HEK293T (cell line): Measurements from ENCODE around the gene ACTG2.

Experiments
- CTCF ChIA-PET: fragments of 350-600 bp; formaldehyde crosslinking; extraction: SDS; loops from one replicate; lab custom pipeline; 2021; ENCODE audit warnings: antibody characterized with exemption, inconsistent platforms; lab: Yijun Ruan, JAX
- POLR2A ChIA-PET: fragments of 350-600 bp; formaldehyde crosslinking; extraction: SDS; loops from one replicate; lab custom pipeline; 2020; ENCODE audit warnings: antibody characterized with exemption, inconsistent platforms; lab: Yijun Ruan, JAX
- DNase-seq: peaks from one replicate; pipeline ENCODE4 v3.0.0; 2012; ENCODE audit warnings: mixed read lengths; ENCODE audit errors: extremely low spot score
- ARNT ChIP-seq: fragments of 450-650 bp; IDR thresholded peaks from 2 replicates; pipeline ENCODE4 v1.6.1; 2017; ENCODE audit warnings: mild to moderate bottlenecking
- BHLHE40 ChIP-seq: fragments of 450-650 bp; IDR thresholded peaks from 2 replicates; pipeline ENCODE4 v1.6.1; 2016; ENCODE audit warnings: mild to moderate bottlenecking, moderate library complexity, borderline replicate concordance
- CTBP1 ChIP-seq: fragments of 450-650 bp; IDR thresholded peaks from 2 replicates; pipeline ENCODE4 v1.6.1; 2016; ENCODE audit warnings: borderline replicate concordance
- ELF4 ChIP-seq: fragments of 450-650 bp; IDR thresholded peaks from 2 replicates; pipeline ENCODE4 v1.6.1; 2017; ENCODE audit warnings: antibody characterized with exemption
- FOXA1 ChIP-seq: fragments of 450-650 bp; IDR thresholded peaks from 2 replicates; pipeline ENCODE4 v1.6.1; 2016; ENCODE audit warnings: mild to moderate bottlenecking
- FOXK2 ChIP-seq: fragments of 450-650 bp; IDR thresholded peaks from 2 replicates; pipeline ENCODE4 v1.6.1; 2016; ENCODE audit warnings: mild to moderate bottlenecking
- FOXM1 ChIP-seq: fragments of 450-650 bp; IDR thresholded peaks from 2 replicates; pipeline ENCODE4 v1.6.1; 2017; ENCODE audit warnings: mild to moderate bottlenecking, borderline replicate concordance
- HDGF ChIP-seq: fragments of 450-650 bp; IDR thresholded peaks from 2 replicates; pipeline ENCODE4 v1.6.1; 2017; ENCODE audit warnings: antibody characterized with exemption, borderline replicate concordance
- L3MBTL2 ChIP-seq: fragments of 450-650 bp; conservative IDR thresholded peaks from 2 replicates; pipeline ENCODE4 v1.6.1; 2016; ENCODE audit warnings: mild to moderate bottlenecking
- LEF1 ChIP-seq: fragments of 450-650 bp; IDR thresholded peaks from 2 replicates; pipeline ENCODE4 v1.6.1; 2017; ENCODE audit warnings: mild to moderate bottlenecking, borderline replicate concordance
- NFRKB ChIP-seq: fragments of 450-650 bp; IDR thresholded peaks from 2 replicates; pipeline ENCODE4 v1.6.1; 2016; ENCODE audit warnings: mild to moderate bottlenecking, moderate library complexity
- SP1 ChIP-seq: fragments of 450-650 bp; IDR thresholded peaks from 2 replicates; pipeline ENCODE4 v1.6.1; 2017
- SUZ12 ChIP-seq: fragments of 450-650 bp; IDR thresholded peaks from 2 replicates; pipeline ENCODE4 v1.6.1; 2016; ENCODE audit warnings: mild to moderate bottlenecking
- TARDBP ChIP-seq: fragments of 450-650 bp; IDR thresholded peaks from 2 replicates; pipeline ENCODE4 v1.6.1; 2016
- ZNF384 ChIP-seq: fragments of 450-650 bp; IDR thresholded peaks from 2 replicates; pipeline ENCODE4 v1.6.1; 2016
- TF ChIP-seq, protein P1 (sequence below): fragments of 450-650 bp; IDR thresholded peaks from 2 replicates; pipeline ENCODE4 v1.6.1; 2016

ACTG2 gene

DNA sequence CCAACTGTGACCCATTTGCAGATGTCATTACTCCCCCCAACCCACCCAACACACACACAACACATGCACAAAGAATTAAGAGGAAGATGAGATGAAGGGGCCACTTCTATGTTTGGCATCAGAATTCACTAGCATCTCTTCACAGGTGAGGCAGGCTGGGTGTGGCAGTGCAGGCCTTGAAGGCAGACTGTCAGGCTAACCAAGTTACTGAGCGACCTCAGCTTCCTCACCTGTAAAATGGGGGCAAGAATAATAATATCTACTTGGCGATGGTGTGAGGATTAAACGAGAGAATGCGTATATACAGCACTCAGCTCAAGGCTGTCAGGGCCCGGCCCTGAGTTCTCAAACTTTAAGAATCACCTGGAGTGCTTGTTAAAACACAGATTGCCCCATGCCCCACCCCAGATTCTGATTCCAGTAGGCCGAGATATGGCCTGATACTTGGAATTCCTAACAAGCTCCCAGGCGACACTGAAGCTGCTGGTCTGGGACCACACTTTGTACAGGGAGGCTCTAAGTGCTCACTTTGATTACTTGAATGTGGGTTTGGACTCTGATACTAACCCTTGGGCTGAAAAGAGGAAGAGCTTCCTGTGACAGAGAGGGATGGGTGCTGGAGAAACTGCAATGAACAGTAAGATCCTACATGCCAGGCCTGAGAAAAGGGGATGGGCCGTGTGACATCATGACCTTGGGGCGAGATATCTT is 1.1 kb downstream of the ACTG2 start:
- ChIA-PET POLR2A (interaction anchor here (1.0 kb wide), 1 partner anchor 27 kb away, joined by 3 read pairs; no protein-coding TSS in a partner anchor), CTCF (no interaction called here)
- TF ChIP-seq ARNT (no peak), L3MBTL2 (no peak), SUZ12 (no peak)
- no peak for DNase-seq

DNA sequence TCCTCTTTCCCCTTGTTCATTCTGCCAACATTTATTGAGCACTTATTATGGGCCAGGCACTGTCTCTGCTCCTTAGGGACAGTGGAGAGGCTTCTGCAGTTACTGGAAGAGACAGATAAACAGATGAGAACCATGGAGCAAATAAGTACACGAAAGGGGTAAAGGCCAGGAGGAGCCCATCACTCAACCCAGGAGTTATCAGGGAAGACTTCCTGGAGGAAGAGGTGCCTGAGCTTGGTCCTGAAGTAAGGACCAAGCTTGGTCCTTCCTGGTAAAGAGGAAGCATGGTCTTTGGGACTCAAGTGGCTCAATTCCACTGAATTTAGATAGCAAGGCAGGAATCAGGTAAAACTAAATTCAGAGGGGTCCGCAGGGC is 1.7 kb downstream of the ACTG2 start:
- CTCF ChIA-PET: no interaction called here
- no peak for TF ChIP-seq ZNF384
- TF ChIP-seq, protein P1, sequence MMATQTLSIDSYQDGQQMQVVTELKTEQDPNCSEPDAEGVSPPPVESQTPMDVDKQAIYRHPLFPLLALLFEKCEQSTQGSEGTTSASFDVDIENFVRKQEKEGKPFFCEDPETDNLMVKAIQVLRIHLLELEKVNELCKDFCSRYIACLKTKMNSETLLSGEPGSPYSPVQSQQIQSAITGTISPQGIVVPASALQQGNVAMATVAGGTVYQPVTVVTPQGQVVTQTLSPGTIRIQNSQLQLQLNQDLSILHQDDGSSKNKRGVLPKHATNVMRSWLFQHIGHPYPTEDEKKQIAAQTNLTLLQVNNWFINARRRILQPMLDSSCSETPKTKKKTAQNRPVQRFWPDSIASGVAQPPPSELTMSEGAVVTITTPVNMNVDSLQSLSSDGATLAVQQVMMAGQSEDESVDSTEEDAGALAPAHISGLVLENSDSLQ: no peak
- no peak for TF ChIP-seq L3MBTL2
- no peak for TF ChIP-seq FOXM1
- TF ChIP-seq FOXK2: no peak
- TF ChIP-seq SP1: no peak
- no peak for TF ChIP-seq LEF1
- TF ChIP-seq SUZ12: no peak
- no peak for TF ChIP-seq FOXA1
- TF ChIP-seq CTBP1: no peak
- TF ChIP-seq NFRKB: no peak
- POLR2A ChIA-PET: no interaction called here
- no peak for DNase-seq

DNA sequence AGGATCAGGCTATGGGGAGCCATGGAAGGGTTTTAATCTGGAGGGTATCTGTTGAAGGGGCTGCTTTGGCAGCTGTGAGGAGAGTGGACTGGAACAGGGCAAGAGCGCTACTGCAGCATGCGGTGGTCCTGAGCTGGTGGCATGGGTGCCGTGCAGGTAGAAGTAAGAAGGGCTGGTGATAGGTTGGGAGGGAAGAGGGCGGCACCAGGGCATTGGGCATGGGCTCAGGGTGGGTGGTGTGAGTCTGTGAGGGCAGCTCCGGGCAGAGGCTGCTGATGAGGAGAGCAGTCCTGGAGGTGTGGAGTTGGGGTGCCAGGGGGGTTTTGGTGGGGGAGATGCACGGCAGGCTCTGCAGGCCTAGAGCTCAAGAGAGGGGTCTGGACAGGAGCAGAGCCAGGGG is 2.1 kb downstream of the ACTG2 start:
- POLR2A ChIA-PET: no interaction called here
- no peak for TF ChIP-seq ZNF384
- TF ChIP-seq L3MBTL2: no peak
- TF ChIP-seq ELF4: no peak
- no peak for TF ChIP-seq FOXM1
- TF ChIP-seq FOXK2: no peak
- no peak for TF ChIP-seq SP1
- no peak for TF ChIP-seq HDGF
- TF ChIP-seq FOXA1: no peak
- CTCF ChIA-PET: no interaction called here
- DNase-seq: no peak

DNA sequence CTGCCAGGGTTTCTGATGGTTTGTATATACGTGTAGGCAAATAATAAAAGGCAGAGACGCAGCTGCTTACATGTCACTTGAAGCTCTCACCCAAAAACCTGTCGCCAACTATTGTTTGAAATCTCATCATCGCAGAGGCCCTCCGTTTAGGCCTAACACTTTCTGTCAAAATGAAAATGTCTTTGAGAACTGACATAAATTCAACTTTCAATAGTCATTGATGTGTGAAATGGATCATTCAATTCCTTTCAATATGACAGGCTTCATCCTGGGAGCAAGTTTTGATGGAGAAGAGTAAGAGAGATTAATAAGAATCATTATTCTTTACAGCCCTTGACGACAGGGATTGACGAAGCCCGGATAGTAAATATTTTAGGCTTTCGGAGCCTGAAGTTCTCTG is 2.7 kb downstream of the ACTG2 start:
- ChIA-PET POLR2A (no interaction called here), CTCF (no interaction called here)
- TF ChIP-seq, protein P1: no peak
- TF ChIP-seq NFRKB (no peak), ARNT (no peak), BHLHE40 (no peak), CTBP1 (no peak), HDGF (no peak), FOXA1 (no peak), TARDBP (no peak), ZNF384 (no peak), SP1 (no peak), L3MBTL2 (no peak), SUZ12 (no peak), FOXM1 (no peak), ELF4 (no peak), LEF1 (no peak), FOXK2 (no peak)
- no peak for DNase-seq

DNA sequence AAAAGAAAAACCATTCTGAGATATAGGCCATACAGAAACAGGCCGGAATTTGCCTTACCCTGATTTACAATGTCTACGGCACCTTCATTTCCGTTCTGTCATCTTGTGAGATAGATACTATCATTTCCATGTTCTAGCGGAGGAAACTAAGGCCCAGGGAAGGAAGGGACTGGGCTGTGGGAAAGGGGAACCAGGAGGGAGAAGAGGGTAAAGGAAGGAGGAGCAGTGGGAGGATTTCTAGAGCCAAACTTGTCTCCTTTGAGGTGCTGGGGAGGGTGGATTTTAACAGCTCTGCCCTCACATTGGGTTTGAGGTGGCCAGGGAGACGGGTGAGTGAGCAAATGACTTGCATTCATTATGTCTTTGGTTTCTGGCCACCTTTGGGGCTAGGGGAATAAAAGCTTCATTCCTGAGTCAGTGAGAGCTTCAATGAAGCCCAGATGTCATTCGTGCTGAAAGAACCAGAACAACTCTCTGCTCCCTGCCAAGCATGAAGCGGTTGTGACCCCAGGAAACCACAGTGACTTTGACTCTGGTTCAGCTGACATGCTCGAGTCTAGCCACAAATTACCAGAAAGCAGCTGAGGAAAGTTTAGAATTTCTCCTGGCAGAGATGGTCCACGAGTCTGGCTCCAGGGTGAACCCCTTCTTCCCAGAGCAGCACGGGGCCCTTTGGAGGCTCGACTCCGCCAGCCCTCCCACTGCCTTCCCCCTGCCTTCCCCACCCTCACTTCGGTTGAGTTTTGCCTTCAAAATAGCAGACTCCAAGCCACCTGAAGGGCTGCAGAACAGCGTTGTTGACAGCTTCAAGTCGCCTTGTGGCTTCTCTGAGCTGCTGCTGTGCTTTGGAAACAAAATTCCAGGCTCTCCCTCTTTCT is 3.8 kb downstream of the ACTG2 start:
- TF ChIP-seq FOXM1 (no peak), CTBP1 (no peak), L3MBTL2 (no peak), ZNF384 (no peak), SP1 (no peak), LEF1 (no peak), BHLHE40 (no peak), TARDBP (no peak), ELF4 (no peak), FOXA1 (no peak), SUZ12 (no peak), NFRKB (no peak), HDGF (no peak), FOXK2 (no peak), ARNT (no peak)
- TF ChIP-seq, protein P1: no peak
- no peak for DNase-seq
- CTCF ChIA-PET: no interaction called here
- POLR2A ChIA-PET: no interaction called here

DNA sequence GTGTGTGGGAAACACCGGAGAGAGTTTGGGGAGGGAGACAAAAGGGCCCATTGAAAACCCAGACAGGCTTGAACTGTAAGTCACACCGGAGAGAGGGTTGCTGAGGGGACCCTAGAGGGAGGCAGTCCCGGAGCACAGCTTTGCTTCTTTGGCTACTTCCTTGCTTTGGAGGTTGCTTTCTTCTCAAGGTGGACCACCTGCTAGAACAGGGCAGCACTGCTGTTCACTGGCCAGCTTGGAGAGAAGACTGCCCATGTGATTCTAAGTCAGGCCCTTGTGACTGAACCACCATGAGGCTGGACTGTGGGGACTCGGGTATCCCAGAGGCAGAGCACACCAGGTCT is 4.4 kb downstream of the ACTG2 start:
- CTCF ChIA-PET: no interaction called here
- POLR2A ChIA-PET: no interaction called here
- no peak for DNase-seq
- TF ChIP-seq L3MBTL2 (no peak), ZNF384 (no peak), TARDBP (no peak), SP1 (no peak), BHLHE40 (no peak), HDGF (no peak), FOXK2 (no peak), NFRKB (no peak), ELF4 (no peak), CTBP1 (no peak)
- TF ChIP-seq, protein P1: no peak
